Nephron progenitor cell (in vitro differentiated cells): ENCODE results near the gene ATP8A1.

Experiments
- DNase-seq: peaks from one replicate; pipeline ENCODE4 v3.0.0; 2021
- H3K27ac Mint-ChIP-seq: 2 replicates; pipeline ENCODE4 v1.8.0; 2021; ENCODE audit warnings: mild to moderate bottlenecking, moderate library complexity, mixed read lengths
- H3K27me3 Mint-ChIP-seq: 2 replicates; pipeline ENCODE4 v1.8.0; 2021; ENCODE audit warnings: mild to moderate bottlenecking, low read depth, mixed read lengths; ENCODE audit not compliant: poor library complexity
- H3K36me3 Mint-ChIP-seq: 2 replicates; pipeline ENCODE4 v1.8.0; 2021; ENCODE audit warnings: low read depth, mixed read lengths
- H3K4me1 Mint-ChIP-seq: 2 replicates; pipeline ENCODE4 v1.8.0; 2021; ENCODE audit warnings: mixed read lengths
- H3K4me3 Mint-ChIP-seq: 2 replicates; pipeline ENCODE4 v1.8.0; 2021; ENCODE audit warnings: mild to moderate bottlenecking, moderate library complexity, mixed read lengths
- H3K9me3 Mint-ChIP-seq: 2 replicates; pipeline ENCODE4 v1.8.0; 2021; ENCODE audit warnings: mild to moderate bottlenecking, moderate library complexity, mixed read lengths
- CTCF ChIP-seq: fragments of 200-600 bp; sonication (generic); IDR thresholded peaks from 2 replicates; pipeline ENCODE4 v1.5.0; 2021; ENCODE audit warnings: antibody characterized with exemption

The ATP8A1 gene

GRCh38 chr4:42360256-42360669, 296.6 kb downstream of the ATP8A1 start:
- DNase-seq = no peak
- no peak overlapping the region for H3K4me3 Mint-ChIP-seq
- no peaks in the 10 kb centered on the region for H3K36me3 Mint-ChIP-seq
- no peak overlapping the region for H3K27ac Mint-ChIP-seq
- peaks cover 15% of the 10 kb centered on the region for H3K4me1 Mint-ChIP-seq
- TF ChIP-seq CTCF = no peak
- peaks cover 20% of the 10 kb centered on the region for H3K27me3 Mint-ChIP-seq
- peaks cover 5% of the 10 kb centered on the region for H3K9me3 Mint-ChIP-seq

GRCh38 chr4:42359711-42360110, 297.2 kb downstream of the ATP8A1 start:
- no peaks in the 10 kb centered on the region for H3K36me3 Mint-ChIP-seq
- no peak for TF ChIP-seq CTCF
- no peak overlapping the region for H3K27ac Mint-ChIP-seq
- no peak for DNase-seq
- H3K4me3 Mint-ChIP-seq = no peak overlapping the region
- peaks cover 15% of the 10 kb centered on the region for H3K4me1 Mint-ChIP-seq
- H3K27me3 Mint-ChIP-seq = peaks cover 20% of the 10 kb centered on the region
- peaks cover 5% of the 10 kb centered on the region for H3K9me3 Mint-ChIP-seq
